ENCODE results near the gene ZCCHC13.
"Not testable (repeated sequence)": the region's sequence is repeated elsewhere in the genome, so short reads cannot be mapped to it uniquely, and the experiment has no call there.

The ZCCHC13 gene

GRCh38 chrX:74291964-74292807 is 11.8 kb upstream of the ZCCHC13 start:
- peaks cover 8% of the 10 kb centered on the region for H3K4me1 Mint-ChIP-seq
- H3K27ac Mint-ChIP-seq: peak overlapping the region; percentile 87
- H3K9me3 Mint-ChIP-seq: no peaks in the 10 kb centered on the region
- peak overlapping the region; percentile 98 for H3K4me3 Mint-ChIP-seq
- H3K36me3 Mint-ChIP-seq: peaks cover 2% of the 10 kb centered on the region
- DNase-seq (ENCODE audit: low spot score in 2 of 2) (peak; percentile 63 to 64), ATAC-seq (ENCODE audit: low read depth) (peak; percentile 86)
- H3K27me3 Mint-ChIP-seq: no peaks in the 10 kb centered on the region

- ATAC-seq (ENCODE audit: low read depth) (no peak), DNase-seq (ENCODE audit: low spot score in 2 of 2) (no peak)
- peak overlapping the region; percentile 87 for H3K27ac Mint-ChIP-seq
- H3K36me3 Mint-ChIP-seq: peaks cover 2% of the 10 kb centered on the region
- H3K9me3 Mint-ChIP-seq: no peaks in the 10 kb centered on the region
- no peaks in the 10 kb centered on the region for H3K27me3 Mint-ChIP-seq
- peaks cover 8% of the 10 kb centered on the region for H3K4me1 Mint-ChIP-seq
- H3K4me3 Mint-ChIP-seq: peak overlapping the region; percentile 98
Observed at GRCh38 chrX:74292808-74293123, 11.2 kb upstream of the ZCCHC13 start.

GRCh38 chrX:74293343-74293946 is 10.5 kb upstream of the ZCCHC13 start:
- ATAC-seq (ENCODE audit: low read depth) (peak; percentile 16), DNase-seq (ENCODE audit: low spot score in 2 of 2) (peak; percentile 24 to 30)
- Mint-ChIP-seq H3K36me3 (peaks cover 2% of the 10 kb centered on the region), H3K27me3 (no peaks in the 10 kb centered on the region), H3K4me3 (peak overlapping the region; percentile 98), H3K27ac (peak overlapping the region; percentile 87), H3K4me1 (peaks cover 5% of the 10 kb centered on the region), H3K9me3 (no peaks in the 10 kb centered on the region)

- Mint-ChIP-seq H3K4me1 (peaks cover 5% of the 10 kb centered on the region), H3K27ac (no peak overlapping the region), H3K36me3 (no peaks in the 10 kb centered on the region), H3K9me3 (no peaks in the 10 kb centered on the region), H3K4me3 (no peak overlapping the region), H3K27me3 (no peaks in the 10 kb centered on the region)
- DNase-seq (ENCODE audit: low spot score in 2 of 2) (no peak), ATAC-seq (ENCODE audit: low read depth) (no peak)
Observed at GRCh38 chrX:74295101-74295500, 8.9 kb upstream of the ZCCHC13 start.

GRCh38 chrX:74297766-74298165 is 6.2 kb upstream of the ZCCHC13 start:
- no peak overlapping the region for H3K4me3 Mint-ChIP-seq
- no peak for ATAC-seq (ENCODE audit: low read depth)

GRCh38 chrX:74300869-74301268 is 3.1 kb upstream of the ZCCHC13 start:
- ATAC-seq (ENCODE audit: low read depth): no peak
- H3K27me3 Mint-ChIP-seq: no peaks in the 10 kb centered on the region
- no peak overlapping the region for H3K27ac Mint-ChIP-seq

More at GRCh38 chrX:74297766-74298165, 6.2 kb upstream of the ZCCHC13 start:
- DNase-seq (ENCODE audit: low spot score in 2 of 2): no peak
- H3K4me1 Mint-ChIP-seq: peaks cover 3% of the 10 kb centered on the region
- no peaks in the 10 kb centered on the region for H3K36me3 Mint-ChIP-seq
- H3K27ac Mint-ChIP-seq: no peak overlapping the region
- no peaks in the 10 kb centered on the region for H3K27me3 Mint-ChIP-seq
- H3K9me3 Mint-ChIP-seq: no peaks in the 10 kb centered on the region

GRCh38 chrX:74318672-74319071 is 14.7 kb downstream of the ZCCHC13 start:
- no peak overlapping the region for H3K4me3 Mint-ChIP-seq
- ATAC-seq (ENCODE audit: low read depth) (no peak), DNase-seq (ENCODE audit: low spot score in 2 of 2) (no peak)
- H3K27ac Mint-ChIP-seq: no peak overlapping the region
- peaks cover 2% of the 10 kb centered on the region for H3K27me3 Mint-ChIP-seq
- H3K4me1 Mint-ChIP-seq: no peaks in the 10 kb centered on the region
- no peaks in the 10 kb centered on the region for H3K9me3 Mint-ChIP-seq
- no peaks in the 10 kb centered on the region for H3K36me3 Mint-ChIP-seq

More at GRCh38 chrX:74300869-74301268, 3.1 kb upstream of the ZCCHC13 start:
- DNase-seq (ENCODE audit: low spot score in 2 of 2): no peak
- no peaks in the 10 kb centered on the region for H3K9me3 Mint-ChIP-seq
- no peak overlapping the region for H3K4me3 Mint-ChIP-seq
- H3K36me3 Mint-ChIP-seq: no peaks in the 10 kb centered on the region
- no peaks in the 10 kb centered on the region for H3K4me1 Mint-ChIP-seq

- not testable (repeated sequence) for H3K4me3 Mint-ChIP-seq; H3K27me3 Mint-ChIP-seq; ATAC-seq (ENCODE audit: low read depth); H3K27ac Mint-ChIP-seq; DNase-seq (ENCODE audit: low spot score in 2 of 2); H3K36me3 Mint-ChIP-seq; H3K4me1 Mint-ChIP-seq; H3K9me3 Mint-ChIP-seq
Observed at GRCh38 chrX:74319321-74319720, 15.3 kb downstream of the ZCCHC13 start.

- ATAC-seq (ENCODE audit: low read depth): no peak
- no peak overlapping the region for H3K4me3 Mint-ChIP-seq
Observed at GRCh38 chrX:74321191-74321590, 17.2 kb downstream of the ZCCHC13 start.

GRCh38 chrX:74324131-74324530 is 20.2 kb downstream of the ZCCHC13 start:
- Mint-ChIP-seq H3K4me3 (no peak overlapping the region), H3K27ac (no peak overlapping the region), H3K4me1 (no peaks in the 10 kb centered on the region), H3K9me3 (no peaks in the 10 kb centered on the region), H3K36me3 (no peaks in the 10 kb centered on the region), H3K27me3 (no peaks in the 10 kb centered on the region)
- ATAC-seq (ENCODE audit: low read depth): no peak
- no peak for DNase-seq (ENCODE audit: low spot score in 2 of 2)

More at GRCh38 chrX:74321191-74321590, 17.2 kb downstream of the ZCCHC13 start:
- peaks cover 2% of the 10 kb centered on the region for H3K27me3 Mint-ChIP-seq
- no peak for DNase-seq (ENCODE audit: low spot score in 2 of 2)
- H3K4me1 Mint-ChIP-seq: no peaks in the 10 kb centered on the region
- no peak overlapping the region for H3K27ac Mint-ChIP-seq
- H3K9me3 Mint-ChIP-seq: no peaks in the 10 kb centered on the region
- H3K36me3 Mint-ChIP-seq: no peaks in the 10 kb centered on the region

GRCh38 chrX:74325130-74326059 is 21.4 kb downstream of the ZCCHC13 start:
- Mint-ChIP-seq H3K27ac (no peak overlapping the region), H3K4me3 (no peak overlapping the region), H3K36me3 (no peaks in the 10 kb centered on the region), H3K27me3 (no peaks in the 10 kb centered on the region), H3K9me3 (no peaks in the 10 kb centered on the region), H3K4me1 (no peaks in the 10 kb centered on the region)
- no peak for DNase-seq (ENCODE audit: low spot score in 2 of 2)
- ATAC-seq (ENCODE audit: low read depth): no peak

- Mint-ChIP-seq H3K4me1 (peaks cover 6% of the 10 kb centered on the region), H3K4me3 (no peak overlapping the region), H3K27me3 (peaks cover 3% of the 10 kb centered on the region), H3K36me3 (no peaks in the 10 kb centered on the region), H3K9me3 (peaks cover 5% of the 10 kb centered on the region), H3K27ac (no peak overlapping the region)
- DNase-seq (ENCODE audit: low spot score in 2 of 2) (no peak), ATAC-seq (ENCODE audit: low read depth) (no peak)
Observed at GRCh38 chrX:74338852-74339251, 34.9 kb downstream of the ZCCHC13 start.

- peaks cover 9% of the 10 kb centered on the region for H3K4me1 Mint-ChIP-seq
- no peaks in the 10 kb centered on the region for H3K36me3 Mint-ChIP-seq
- H3K9me3 Mint-ChIP-seq: peaks cover 5% of the 10 kb centered on the region
- ATAC-seq (ENCODE audit: low read depth): no peak
- H3K27ac Mint-ChIP-seq: no peak overlapping the region
- DNase-seq (ENCODE audit: low spot score in 2 of 2): no peak
- no peak overlapping the region for H3K4me3 Mint-ChIP-seq
- peaks cover 3% of the 10 kb centered on the region for H3K27me3 Mint-ChIP-seq
Observed at GRCh38 chrX:74340051-74340450, 36.1 kb downstream of the ZCCHC13 start.

- not testable (repeated sequence) for H3K27me3 Mint-ChIP-seq; DNase-seq (ENCODE audit: low spot score in 2 of 2); H3K27ac Mint-ChIP-seq; H3K36me3 Mint-ChIP-seq; H3K4me3 Mint-ChIP-seq; H3K9me3 Mint-ChIP-seq; ATAC-seq (ENCODE audit: low read depth); H3K4me1 Mint-ChIP-seq
Observed at GRCh38 chrX:74342211-74342610, 38.2 kb downstream of the ZCCHC13 start.

All from memory B cell (primary cell).